K562 (cell line): ENCODE data around the gene POLR3GL. TPM values are rescaled to one million over a fixed set of nuclear protein-coding genes. Genes with fewer than 3 reads are reported as not detected.

Experiments used
- ATF1 ChIP-seq, 2 experiments: fragments of 450-650 bp in 1 of 2; IDR thresholded peaks; 2 replicates each; pipeline ENCODE4 v1.6.1; 2016; ENCODE audit warnings: missing compliant biosample characterization in 1 of 2, missing genetic modification characterization in 1 of 2
- BRF1 ChIP-seq: IDR thresholded peaks from 3 replicates; pipeline ENCODE4 v1.6.1; 2011; ENCODE audit warnings: borderline replicate concordance, mild to moderate bottlenecking; ENCODE audit not compliant: insufficient read length; ENCODE audit errors: extremely low read depth
- CHD4 ChIP-seq: fragments of 200-600 bp; sonication (generic); IDR thresholded peaks from 3 replicates; pipeline ENCODE4 v1.6.1; 2012; ENCODE audit warnings: low read depth, mild to moderate bottlenecking, mixed read lengths, low read length, inconsistent platforms; ENCODE audit not compliant: insufficient read depth, insufficient replicate concordance, poor library complexity, severe bottlenecking
- CREBBP ChIP-seq: IDR thresholded peaks from one replicate; pipeline ENCODE4 v1.6.1; 2012; ENCODE audit warnings: low read depth, mild to moderate bottlenecking, control low read depth, inconsistent platforms, low read length
- ERF ChIP-seq: fragments of 450-650 bp; formaldehyde crosslinking; IDR thresholded peaks from 2 replicates; pipeline ENCODE4 v1.4.0; 2020; ENCODE audit warnings: mild to moderate bottlenecking, mixed read lengths
- ETS2 ChIP-seq: IDR thresholded peaks from 2 replicates; pipeline ENCODE4 v1.6.1; 2016; ENCODE audit warnings: borderline replicate concordance, missing genetic modification characterization, mild to moderate bottlenecking, moderate library complexity, missing compliant biosample characterization; ENCODE audit not compliant: poor library complexity, severe bottlenecking
- HNRNPUL1 ChIP-seq: fragments of 200-400 bp; formaldehyde crosslinking; IDR thresholded peaks from 2 replicates; pipeline ENCODE4 v1.6.1; 2017; ENCODE audit warnings: low read length
- MAFK ChIP-seq: IDR thresholded peaks from 2 replicates; pipeline ENCODE4 v1.6.1; 2011; ENCODE audit warnings: low read length, improper control_type of control experiment
- MLLT1 ChIP-seq, 2 experiments: fragments of 450-650 bp; IDR thresholded peaks; 2 replicates each; pipeline ENCODE4 v1.6.1; 2016
- MTA2 ChIP-seq: fragments of 450-650 bp; IDR thresholded peaks from 2 replicates; pipeline ENCODE4 v1.6.1; 2016; ENCODE audit warnings: low read depth
- NFE2 ChIP-seq: IDR thresholded peaks from 2 replicates; pipeline ENCODE4 v1.6.1; 2014; ENCODE audit warnings: antibody characterized with exemption, low read depth
- NR4A1 ChIP-seq, 2 experiments: fragments of 250-450 bp in 1 of 2; fragments of 450-650 bp in 1 of 2; sonication (Bioruptor Pico) in 1 of 2; IDR thresholded peaks; 2 replicates each; pipeline versions ENCODE4 v1.4.0 to v1.6.1; 2016 to 2020; ENCODE audit warnings: mild to moderate bottlenecking in 2 of 2, missing compliant biosample characterization in 1 of 2, missing genetic modification characterization in 1 of 2, moderate library complexity in 1 of 2
- PRDM10 ChIP-seq: fragments of 450-650 bp; IDR thresholded peaks from 2 replicates; pipeline ENCODE4 v1.6.1; 2018; ENCODE audit not compliant: partially characterized antibody
- RAD51 ChIP-seq: fragments of 450-650 bp; IDR thresholded peaks from 2 replicates; pipeline ENCODE4 v1.7.1; 2016; ENCODE audit warnings: low read depth, mild to moderate bottlenecking, borderline replicate concordance
- RBM14 ChIP-seq: fragments of 200-400 bp; formaldehyde crosslinking; IDR thresholded peaks from 2 replicates; pipeline ENCODE4 v1.6.1; 2018; ENCODE audit warnings: low read depth, mild to moderate bottlenecking, low read length, moderate library complexity, borderline replicate concordance; ENCODE audit not compliant: insufficient read depth
- SNAPC5 ChIP-seq: fragments of 250-450 bp; sonication (Bioruptor Pico); IDR thresholded peaks from 2 replicates; pipeline ENCODE4 v1.8.0; 2021; ENCODE audit warnings: moderate library complexity, mild to moderate bottlenecking, inconsistent platforms
- VEZF1 ChIP-seq: fragments of 200-800 bp; sonication (Bioruptor generic); IDR thresholded peaks from 2 replicates; pipeline ENCODE4 v1.6.1; 2017; ENCODE audit warnings: missing genetic modification characterization, missing compliant biosample characterization
- ZNF282 ChIP-seq: sonication (generic); formaldehyde crosslinking; IDR thresholded peaks from 2 replicates; pipeline ENCODE4 v1.8.1; 2023; ENCODE audit warnings: missing genetic modification reagents
- ZNF431 ChIP-seq: sonication (generic); formaldehyde crosslinking; IDR thresholded peaks from 2 replicates; pipeline ENCODE4 v1.8.0; 2022; ENCODE audit warnings: mild to moderate bottlenecking, missing genetic modification reagents
- polyA plus RNA-seq, 8 experiments: library from polyadenylated mRNA; depleted of rRNA in 4 of 8; stranded (reverse) in 5 of 8; unstranded in 3 of 8; fragments of >200 nt; fragmentation: Nextera tagmentation in 2 of 8; fragmentation: Illumina TruSeq in 1 of 8; extraction: Ambion mirVana in 2 of 8; extraction: Trizol in 1 of 8; gene quantifications; 2 replicates each; pipeline versions ENCODE4 v1.2.1 to v1.2.3, GENCODE V29; 2011 to 2014; ENCODE audit warnings: inconsistent platforms in 1 of 8, missing spikeins in 1 of 8
- total RNA-seq, 7 experiments: library from RNA; depleted of rRNA in 6 of 7; stranded (reverse); fragments of >200 nt in 6 of 7; fragmentation: Illumina TruSeq in 2 of 7; extraction: Trizol in 2 of 7; gene quantifications; 2 replicates each; pipeline versions ENCODE4 v1.2.1 to v1.2.3, GENCODE V29; 2011 to 2021; ENCODE audit warnings: low replicate concordance in 1 of 7

Gene POLR3GL
- total and polyA plus RNA-seq, 9 of the 15 experiments (the other 6 are each of a cell fraction or from before 2014, with no cell fraction given): 14.6 to 48.4 (median 38.2) TPM

- TF ChIP-seq PRDM10: peak; percentile 47
- TF ChIP-seq NR4A1 (CRISPR knock-in tag; IDR thresholded peaks at IDR 0.05): no peak
- no peak for TF ChIP-seq NR4A1 (tag; IDR thresholded peaks at IDR 0.05)
- TF ChIP-seq VEZF1 (CRISPR knock-in tag): peak; percentile 48; the same call in 1 of the 2 replicates
- TF ChIP-seq MLLT1 (IDR thresholded peaks at IDR 0.05): peak; percentile 88 to 89
- TF ChIP-seq RBM14: no peak
- TF ChIP-seq BRF1: no peak
- peak; percentile 80 for TF ChIP-seq MTA2
- 0 out of 2 replicates have a peak, but pooled peaks have one; percentile 31 for TF ChIP-seq RAD51
- no peak for TF ChIP-seq ERF (CRISPR knock-in tag)
- TF ChIP-seq NFE2: no peak; the same call in 1 of the 2 replicates
- 0 out of 2 replicates have a peak, but pooled peaks have one; percentile 22 for TF ChIP-seq ZNF431 (CRISPR knock-in tag)
- no peak for TF ChIP-seq MAFK
- no peak for TF ChIP-seq ZNF282 (CRISPR knock-in tag)
- no peak for TF ChIP-seq SNAPC5 (CRISPR knock-in tag)
- no peak for TF ChIP-seq CREBBP
- no peak for TF ChIP-seq ATF1 (CRISPR knock-in tag; IDR thresholded peaks at IDR 0.05)
- peak; percentile 97 for TF ChIP-seq ATF1 (tag; IDR thresholded peaks at IDR 0.05)
- TF ChIP-seq HNRNPUL1: no peak
- TF ChIP-seq ETS2: no peak
- TF ChIP-seq CHD4: no peak
These were observed 37.2 kb upstream of the POLR3GL start, which contains the start of gene RBM8A (continued) for GRCh38 chr1:145927063-145927886.
